HG02885 (cell line): ENCODE results near the gene RCAN2.

Experiments used
- ATAC-seq: cut with Tn5 transposase; IDR thresholded peaks from one replicate; pipeline ENCODE4 v1.9.1; 2021; ENCODE audit warnings: mild to moderate bottlenecking; ENCODE audit not compliant: unreplicated experiment, poor library complexity

RCAN2 gene

DNA sequence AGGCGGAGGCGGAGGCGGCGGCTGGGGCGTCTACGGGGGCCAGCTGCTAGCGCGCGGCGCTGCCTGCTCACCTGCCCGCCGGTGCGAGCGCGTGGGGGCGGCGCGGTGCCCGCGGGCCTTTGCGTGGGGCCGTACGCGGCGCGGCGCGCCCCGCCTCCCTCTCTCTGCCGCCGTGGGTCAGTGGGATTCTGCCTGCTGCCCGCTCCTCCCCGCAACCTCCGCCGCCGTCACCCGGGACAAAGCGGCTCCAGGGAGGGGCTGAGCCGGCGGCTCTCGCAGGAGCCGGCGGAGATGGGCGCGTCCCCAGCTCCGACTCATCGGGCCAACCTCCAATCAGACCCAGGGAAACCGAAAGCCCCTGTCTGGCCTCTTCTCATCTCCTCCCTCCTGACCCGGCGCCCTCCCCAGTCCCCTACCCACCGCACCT is at the start of gene RCAN2:
Gene RCAN2, minus strand, starts transcription at position 249 of the 427 bp plus-strand sequence.
- ATAC-seq = peak; percentile 70

DNA sequence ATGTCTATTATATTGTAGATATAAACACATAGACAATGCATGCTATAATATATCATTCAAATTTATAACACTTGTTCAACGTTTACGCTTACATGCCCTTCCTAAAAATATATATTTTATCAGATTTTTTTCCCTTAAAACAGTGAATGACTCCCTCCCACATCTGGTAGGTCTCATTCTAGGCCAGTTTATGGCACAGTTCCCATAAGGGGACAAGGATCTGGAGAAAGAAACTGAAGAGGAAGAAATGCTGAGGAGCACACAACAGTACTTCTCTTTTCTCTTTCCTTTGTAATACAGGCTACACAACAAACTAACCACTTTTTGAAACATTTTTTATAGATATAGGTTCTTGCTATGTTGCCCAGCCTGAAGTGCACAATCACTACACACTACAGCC is 48.6 kb upstream of the RCAN2 start:
- no peak for ATAC-seq

DNA sequence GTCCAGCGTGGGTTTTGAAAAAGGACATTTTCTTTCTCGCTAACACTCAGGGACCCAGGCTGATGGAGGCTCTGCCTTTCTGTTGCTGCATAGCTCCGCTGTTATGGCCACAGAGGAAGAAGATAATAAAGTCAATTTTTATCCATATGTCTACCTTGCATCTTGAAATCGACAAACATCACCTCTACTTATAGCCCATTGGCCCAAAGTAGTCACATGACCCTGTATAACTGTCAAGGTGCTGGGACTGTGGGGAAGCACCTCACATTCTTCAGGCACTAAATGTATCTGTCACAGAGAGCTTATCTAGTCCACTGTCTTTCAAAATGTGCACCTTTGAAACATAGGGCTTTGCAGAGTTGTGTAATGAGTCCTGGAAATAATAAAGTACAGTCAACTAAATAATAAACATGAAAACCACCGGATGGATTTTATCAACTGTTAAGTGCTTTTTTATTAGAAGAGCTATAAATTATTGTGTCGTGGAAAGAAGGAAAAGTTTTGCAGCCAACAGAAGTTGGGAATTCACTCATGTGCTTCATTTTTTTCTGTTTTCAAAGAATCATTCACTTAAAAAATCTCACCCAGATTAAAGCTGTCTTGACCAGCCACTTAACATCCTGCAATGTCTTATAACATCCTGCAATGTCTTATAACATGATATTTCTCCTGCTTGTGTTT is 47.7 kb upstream of the RCAN2 start:
- ATAC-seq = no peak

GRCh38 chr6:46530896-46531295 is 39.6 kb upstream of the RCAN2 start:
- ATAC-seq = no peak

- ATAC-seq = no peak
These were observed 37.9 kb upstream of the RCAN2 start for GRCh38 chr6:46528961-46529750.

GRCh38 chr6:46526607-46527006 is 35.4 kb upstream of the RCAN2 start:
- ATAC-seq = no peak

- ATAC-seq = no peak
These were observed 34.3 kb upstream of the RCAN2 start for GRCh38 chr6:46525583-46525982.

GRCh38 chr6:46521464-46521971 is 30.3 kb upstream of the RCAN2 start:
- no peak for ATAC-seq

DNA sequence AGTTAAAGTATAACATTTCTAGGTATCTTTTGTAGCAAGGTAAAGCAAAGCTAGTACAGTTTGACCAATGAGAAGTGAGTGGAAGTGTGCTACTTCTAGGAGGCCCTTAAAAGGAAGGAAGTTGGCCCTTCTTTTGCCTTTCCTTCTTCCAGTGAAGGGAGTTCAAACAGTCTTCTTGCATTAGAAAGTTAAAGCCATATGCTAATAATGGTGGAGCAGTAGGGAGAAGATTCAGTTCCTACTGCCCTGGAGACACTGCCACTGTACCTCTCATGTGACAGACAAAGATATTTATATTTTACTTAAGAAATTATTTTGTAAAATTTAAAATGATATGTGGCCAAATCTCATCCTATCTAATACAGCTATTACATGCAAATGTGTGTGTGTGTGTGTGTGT is 26.0 kb upstream of the RCAN2 start:
- no peak for ATAC-seq

- ATAC-seq = no peak
These were observed 22.3 kb upstream of the RCAN2 start for GRCh38 chr6:46513533-46513932.

DNA sequence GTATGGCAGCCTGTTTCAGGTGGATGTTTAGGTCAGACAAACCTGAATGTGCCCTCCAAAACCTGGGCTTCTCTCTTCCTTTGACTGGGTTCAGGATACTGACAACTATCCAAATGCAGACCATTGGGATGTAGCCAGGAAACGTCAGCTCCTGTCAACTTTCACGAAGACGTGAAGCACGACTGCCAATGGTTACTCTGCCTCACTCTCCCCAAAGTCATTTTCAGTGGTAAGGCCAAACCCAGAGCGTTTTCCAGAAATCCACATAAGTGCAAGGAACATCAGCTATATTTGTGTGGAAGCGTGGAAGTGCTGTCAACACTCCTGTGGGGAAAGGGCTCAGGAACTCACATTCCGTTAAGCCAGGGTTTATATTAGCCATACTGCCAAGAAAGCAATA is 20.1 kb upstream of the RCAN2 start:
- no peak for ATAC-seq

GRCh38 chr6:46510651-46511050 is 19.4 kb upstream of the RCAN2 start:
- no peak for ATAC-seq

DNA sequence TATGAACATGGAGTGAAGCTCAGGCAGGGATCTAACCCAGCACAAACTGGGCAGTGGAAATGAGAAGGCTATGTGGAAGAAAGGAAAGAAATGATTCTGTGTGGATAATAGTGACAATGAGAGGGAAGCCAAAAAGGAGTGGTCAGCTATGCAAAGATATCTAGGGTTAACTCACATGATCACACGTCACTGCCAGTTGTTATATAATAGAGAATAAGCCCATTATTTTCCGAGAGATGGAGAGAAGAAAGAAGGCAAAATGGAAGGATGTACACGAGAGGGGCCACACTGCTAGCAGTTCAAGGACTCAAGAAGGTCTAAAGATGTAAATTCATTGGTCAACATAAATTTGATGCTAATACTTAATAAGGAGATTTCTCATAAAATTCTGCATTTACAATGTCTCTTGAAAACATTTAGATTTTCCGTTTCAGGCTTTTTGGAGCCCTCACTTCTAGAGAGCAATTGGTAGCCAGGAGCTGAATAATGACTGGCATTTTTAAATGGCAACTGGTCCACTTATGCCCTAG is 18.8 kb upstream of the RCAN2 start:
- ATAC-seq = no peak

GRCh38 chr6:46509063-46509462 is 17.8 kb upstream of the RCAN2 start:
- ATAC-seq = no peak

- ATAC-seq = no peak
These were observed 16.2 kb upstream of the RCAN2 start for GRCh38 chr6:46507426-46507825.

- ATAC-seq = no peak
These were observed 14.7 kb upstream of the RCAN2 start for GRCh38 chr6:46505693-46506512.

DNA sequence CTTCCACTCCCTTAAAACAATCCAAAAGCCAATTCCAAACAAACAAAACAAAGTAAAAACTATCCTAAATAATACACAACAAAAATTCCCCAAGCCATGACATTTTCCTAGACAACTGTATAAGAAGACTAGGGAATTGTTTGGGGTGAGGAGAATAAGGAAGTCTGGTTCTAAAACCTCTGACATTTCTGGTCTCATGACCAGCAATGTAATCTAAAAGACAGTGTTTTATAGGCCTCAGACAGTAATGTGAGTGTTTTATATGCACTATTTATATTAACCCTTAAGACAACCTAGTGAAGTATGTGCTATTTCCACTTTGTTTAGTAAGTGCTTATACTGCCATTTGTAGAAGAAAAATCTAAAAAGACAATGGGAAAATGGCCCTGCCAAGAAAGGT is 13.0 kb upstream of the RCAN2 start:
- ATAC-seq = no peak

GRCh38 chr6:46502486-46503119 is 11.4 kb upstream of the RCAN2 start:
- ATAC-seq = no peak

DNA sequence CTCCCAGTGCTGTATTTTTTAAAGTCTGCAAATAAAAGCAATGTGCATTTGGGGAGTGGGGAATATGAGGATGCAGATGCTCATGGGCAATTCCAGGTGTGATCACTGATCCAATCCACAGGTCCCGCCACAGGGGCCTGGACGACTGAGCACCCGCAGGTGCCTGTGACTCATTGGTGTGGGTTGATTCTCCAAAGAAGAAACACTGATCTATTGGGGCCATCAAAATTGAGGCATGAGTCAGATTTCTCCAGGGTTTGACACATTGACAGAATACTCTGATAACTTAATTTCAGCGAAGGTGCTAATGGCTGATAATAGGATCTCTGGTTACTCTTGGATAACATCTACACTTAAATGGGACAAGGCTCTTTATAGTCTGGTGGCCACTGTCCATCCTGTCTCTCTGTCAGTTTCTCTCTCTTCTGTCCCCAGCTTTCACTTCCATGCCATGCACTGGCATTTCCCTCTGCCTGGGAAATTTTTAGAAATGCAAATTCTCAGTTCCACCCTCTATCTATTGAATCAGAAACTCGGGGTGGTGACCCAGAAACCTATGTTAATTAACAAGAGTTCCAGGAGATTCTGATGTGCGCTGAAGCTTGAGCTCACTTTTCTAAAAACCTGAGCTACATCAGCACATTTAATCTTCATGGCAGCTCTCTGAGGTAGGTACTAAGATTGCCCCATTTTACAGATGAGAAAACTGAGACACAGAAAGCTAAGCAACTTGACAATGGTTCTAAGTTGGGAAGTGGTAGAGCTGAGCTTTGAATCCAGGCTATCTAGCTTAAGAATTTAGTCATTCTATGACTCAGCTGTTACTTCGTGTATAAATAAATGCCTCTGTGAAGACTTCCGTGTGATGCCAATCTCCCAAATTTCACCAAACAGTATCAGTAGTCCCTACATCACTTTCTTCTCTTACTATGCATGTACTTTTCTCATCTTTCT is 10.2 kb upstream of the RCAN2 start:
- ATAC-seq = no peak
